HG02885 (cell line): ENCODE results near the gene PDCD2L.
"Not testable (repeated sequence)": the region's sequence is repeated elsewhere in the genome, so short reads cannot be mapped to it uniquely, and the experiment has no call there.

Experiments
- ATAC-seq: cut with Tn5 transposase; IDR thresholded peaks from one replicate; pipeline ENCODE4 v1.9.1; 2021; ENCODE audit warnings: mild to moderate bottlenecking; ENCODE audit not compliant: unreplicated experiment, poor library complexity

The PDCD2L gene, protein sequence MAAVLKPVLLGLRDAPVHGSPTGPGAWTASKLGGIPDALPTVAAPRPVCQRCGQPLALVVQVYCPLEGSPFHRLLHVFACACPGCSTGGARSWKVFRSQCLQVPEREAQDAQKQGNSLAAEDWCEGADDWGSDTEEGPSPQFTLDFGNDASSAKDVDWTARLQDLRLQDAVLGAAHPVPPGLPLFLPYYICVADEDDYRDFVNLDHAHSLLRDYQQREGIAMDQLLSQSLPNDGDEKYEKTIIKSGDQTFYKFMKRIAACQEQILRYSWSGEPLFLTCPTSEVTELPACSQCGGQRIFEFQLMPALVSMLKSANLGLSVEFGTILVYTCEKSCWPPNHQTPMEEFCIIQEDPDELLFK

DNA sequence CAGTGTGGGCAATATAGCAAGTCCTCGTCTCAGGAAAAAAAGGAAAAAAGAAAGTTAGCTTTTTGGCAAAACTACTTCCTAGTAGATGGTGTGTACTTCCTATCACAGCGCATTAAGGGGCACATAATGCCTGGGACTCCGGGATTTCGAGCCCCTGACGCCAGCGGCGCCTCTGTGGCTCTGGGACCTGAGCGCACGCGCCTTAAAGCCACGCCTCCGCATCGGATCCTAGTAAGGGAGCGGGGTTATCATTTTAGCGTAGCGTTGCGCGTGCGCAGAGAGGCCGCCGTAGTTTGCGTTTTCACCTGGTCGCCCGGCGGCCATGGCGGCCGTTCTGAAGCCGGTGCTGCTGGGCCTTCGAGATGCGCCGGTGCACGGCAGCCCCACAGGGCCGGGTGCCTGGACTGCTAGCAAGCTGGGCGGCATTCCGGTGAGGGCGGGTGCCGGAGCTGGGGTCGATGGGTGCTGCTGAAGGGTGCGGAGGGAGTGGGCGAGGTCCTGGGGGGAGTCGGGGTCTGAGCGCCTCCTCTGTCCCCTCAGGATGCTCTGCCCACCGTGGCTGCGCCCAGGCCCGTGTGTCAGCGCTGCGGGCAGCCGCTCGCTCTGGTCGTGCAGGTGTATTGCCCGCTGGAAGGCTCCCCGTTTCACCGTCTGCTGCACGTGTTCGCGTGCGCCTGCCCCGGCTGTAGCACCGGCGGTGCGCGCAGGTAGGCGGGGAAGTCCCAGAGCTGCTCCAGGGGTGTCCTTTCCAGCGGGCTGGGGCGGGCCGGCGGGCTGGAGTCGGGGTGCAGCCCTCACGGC, at the start of gene PDCD2L:
TSS of gene PDCD2L (plus strand) at position 291 of the 801 bp plus-strand sequence. CDS start at position 323, 32 bp downstream.
- ATAC-seq, result peak; percentile 87

DNA sequence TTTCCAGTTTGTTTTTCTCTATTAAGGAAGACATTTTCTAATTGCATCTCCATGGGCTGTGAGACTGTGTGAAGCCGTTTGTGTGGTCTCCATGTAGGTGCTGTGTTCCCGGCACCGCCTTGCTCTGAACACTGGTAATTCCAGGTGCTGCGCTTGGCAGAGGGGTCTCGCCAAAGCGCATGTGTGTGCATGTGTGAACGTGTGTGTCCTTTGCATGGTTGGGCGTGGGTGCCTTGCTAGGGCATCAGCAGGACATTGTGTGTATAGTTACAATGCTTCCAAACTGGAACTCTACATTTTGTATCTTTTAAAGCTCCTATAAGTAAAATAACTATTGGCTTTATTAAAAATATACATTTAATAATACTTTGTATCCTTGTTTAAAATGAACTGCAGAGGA, 49.0 kb upstream of the PDCD2L start:
- ATAC-seq, result no peak

DNA sequence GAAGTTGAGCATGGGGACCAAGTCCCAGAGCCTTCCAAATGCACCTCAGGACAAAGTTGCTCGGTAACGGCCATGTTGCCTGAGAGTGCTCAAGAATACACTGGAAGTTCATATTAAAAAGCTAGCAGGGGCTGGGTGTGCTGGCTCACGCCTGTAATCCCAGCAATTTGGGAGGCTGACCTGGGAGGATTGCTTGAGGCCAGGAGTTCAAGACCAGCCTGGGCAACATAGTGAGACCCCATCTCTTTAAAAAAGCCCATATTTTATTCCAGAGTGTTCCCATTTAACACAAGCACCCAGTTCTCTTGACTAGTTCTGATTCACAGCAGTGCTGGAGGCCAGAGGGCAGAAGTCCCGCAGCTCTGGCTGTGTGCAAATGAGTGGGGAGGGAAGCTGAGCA, 47.3 kb upstream of the PDCD2L start:
- ATAC-seq, result no peak

DNA sequence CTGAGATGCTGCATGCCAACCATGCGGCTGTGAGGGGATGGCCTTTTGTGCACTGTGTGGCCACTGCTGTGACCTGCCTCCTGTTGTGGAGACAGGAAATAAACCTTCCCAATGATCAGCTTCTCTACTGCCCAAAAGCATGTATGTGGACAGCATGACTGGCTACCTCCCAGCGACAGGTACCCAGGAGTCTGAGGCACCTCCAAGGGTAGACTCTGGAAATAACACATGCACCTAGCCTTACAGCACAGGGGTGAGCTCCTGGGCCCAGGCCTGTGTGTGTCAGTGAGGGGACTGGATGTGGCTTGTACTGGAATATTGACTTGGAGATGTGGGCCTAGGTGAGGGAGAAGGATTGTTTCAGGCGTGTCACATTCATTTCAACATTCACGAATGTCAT, 46.8 kb upstream of the PDCD2L start:
- ATAC-seq, result no peak

DNA sequence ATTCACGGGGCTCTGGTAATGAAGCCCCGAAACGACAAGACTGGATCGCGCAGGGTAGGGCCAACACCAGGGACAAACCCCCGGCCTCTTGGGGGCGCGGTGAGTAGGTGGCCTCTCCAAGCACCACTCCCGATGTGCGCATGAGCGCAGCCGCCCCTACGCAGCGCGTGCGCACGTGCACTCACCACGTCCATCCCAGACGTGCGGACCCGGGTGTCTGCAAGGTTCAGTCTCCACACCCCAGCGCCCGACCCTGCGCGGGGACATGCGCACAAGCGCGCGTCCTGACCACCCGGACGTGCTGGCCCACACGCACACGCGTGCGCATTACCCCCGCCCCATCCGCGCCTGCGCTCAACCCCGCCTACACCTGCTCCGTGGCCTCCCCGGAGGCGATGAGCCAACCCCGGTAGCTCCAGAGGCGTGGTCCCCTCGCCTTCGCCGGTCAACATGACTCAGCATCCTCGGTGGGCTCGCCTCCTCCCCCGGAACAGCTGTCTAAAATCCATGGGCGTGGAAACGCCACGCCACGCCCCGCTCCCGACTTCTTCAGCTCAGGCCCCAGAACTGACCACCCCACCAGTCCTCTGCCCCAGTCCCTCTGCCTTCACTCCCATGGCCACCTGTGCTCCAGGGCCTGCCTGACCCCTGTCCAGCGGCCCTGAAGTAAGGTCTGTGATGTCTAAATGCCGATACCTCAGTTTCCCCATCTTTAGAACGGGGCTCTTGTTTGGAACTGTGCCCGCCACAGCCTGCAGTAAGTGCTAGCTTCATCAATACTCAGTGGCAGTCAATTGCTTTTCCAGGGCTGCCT, 44.9 kb upstream of the PDCD2L start:
- peak; percentile 89 for ATAC-seq

DNA sequence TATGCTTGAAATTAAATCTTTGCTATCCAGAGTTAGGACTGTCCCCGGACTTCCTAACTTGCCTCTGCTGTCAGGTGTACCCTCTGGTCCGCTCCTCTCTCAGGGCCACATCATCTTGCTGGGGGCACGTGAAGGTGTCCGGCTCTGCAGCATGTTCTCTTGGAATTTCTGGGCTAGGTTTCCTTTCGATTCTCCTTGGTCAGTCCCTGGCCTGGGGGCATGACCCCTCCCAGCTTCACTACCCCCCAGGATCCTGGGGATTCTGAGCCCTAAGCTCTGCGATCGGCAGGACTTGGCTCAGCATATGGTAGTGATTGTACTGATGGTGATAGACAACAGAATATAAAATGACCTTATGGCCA, 44.3 kb upstream of the PDCD2L start:
- no peak for ATAC-seq

DNA sequence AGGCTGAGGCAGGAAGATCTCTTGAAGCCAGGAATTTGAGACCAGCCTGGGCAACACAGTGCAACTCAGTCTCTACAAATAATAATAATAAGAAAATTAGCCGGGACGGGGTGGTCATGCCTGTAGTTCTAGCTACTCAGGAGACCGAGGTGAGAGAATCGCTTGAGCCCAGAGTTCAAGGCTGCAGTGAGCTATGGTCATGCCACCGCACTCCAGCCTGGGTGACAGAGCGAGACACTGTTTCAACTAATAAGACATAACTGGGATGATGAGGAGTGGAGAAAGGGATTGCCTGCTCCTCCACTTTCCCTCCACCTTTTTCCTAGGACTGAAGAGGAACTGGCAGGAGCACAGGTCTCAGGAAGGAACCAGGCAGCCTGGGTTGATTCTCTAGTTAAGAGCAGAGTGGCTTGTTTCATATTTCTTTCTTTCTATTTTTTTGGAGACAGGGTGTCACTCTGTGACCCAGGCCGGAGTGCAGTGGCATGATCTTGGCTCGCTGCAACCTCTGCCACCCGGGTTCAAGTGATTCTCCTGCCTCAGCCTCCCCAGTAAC, 43.8 kb upstream of the PDCD2L start:
- ATAC-seq, result no peak

DNA sequence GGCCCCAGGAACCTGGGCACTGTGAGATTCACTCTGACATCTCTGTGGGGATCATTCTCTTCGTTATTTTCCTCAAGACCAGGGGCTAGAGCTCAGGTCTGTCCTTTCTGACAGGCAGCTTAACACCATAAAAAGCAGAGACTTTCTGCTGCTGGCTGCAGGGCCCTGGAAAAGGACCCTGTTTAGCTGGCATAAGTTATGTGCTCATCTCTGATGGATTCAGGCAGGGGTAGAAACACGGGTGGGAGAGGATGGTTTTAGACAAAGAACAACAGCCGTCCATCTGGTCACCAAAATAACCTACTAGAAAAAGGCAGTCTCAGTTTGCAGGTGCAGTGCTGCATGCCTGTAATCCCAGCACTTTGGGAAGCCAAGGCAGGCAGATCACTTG, 41.5 kb upstream of the PDCD2L start:
- no peak for ATAC-seq

DNA sequence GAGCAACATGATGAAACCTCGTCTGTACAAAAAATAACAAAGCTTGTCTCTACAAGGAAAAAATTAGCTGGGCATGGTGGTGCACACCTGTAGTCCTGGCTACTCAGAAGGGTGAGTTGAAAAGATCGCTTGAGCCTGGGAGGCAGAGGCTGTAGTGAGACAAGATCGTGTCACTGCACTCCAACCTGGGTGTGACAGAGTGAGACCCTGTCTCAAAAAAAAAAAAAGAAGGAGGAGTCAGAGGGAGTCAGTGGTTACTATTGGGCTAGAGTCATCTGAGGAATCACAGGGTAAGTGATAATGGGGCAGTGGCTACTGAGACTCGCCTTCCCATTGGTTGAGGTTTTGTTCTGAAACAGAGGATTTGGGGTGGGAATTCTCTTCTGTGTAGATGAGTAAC, 41.1 kb upstream of the PDCD2L start:
- ATAC-seq, result no peak

DNA sequence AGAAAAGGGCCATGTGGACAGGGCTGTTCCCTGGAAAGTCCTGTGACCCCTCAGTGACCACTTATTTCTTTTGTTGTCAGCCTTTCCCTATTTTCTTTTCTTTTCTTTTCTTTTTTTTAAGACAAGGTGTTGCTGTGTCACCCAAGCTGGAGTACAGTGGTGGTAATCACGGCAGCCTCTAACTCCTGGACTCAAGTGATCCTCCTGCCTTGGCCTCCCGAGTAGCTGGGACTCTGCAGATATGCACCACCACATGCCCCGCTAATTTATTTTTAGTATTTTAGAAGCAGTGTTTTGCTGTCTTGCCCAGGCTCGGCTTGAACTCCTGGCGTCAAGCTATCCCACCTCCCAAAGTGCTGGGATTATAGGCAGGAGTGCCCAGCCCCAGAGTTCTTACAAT, 40.3 kb upstream of the PDCD2L start:
- no peak for ATAC-seq

DNA sequence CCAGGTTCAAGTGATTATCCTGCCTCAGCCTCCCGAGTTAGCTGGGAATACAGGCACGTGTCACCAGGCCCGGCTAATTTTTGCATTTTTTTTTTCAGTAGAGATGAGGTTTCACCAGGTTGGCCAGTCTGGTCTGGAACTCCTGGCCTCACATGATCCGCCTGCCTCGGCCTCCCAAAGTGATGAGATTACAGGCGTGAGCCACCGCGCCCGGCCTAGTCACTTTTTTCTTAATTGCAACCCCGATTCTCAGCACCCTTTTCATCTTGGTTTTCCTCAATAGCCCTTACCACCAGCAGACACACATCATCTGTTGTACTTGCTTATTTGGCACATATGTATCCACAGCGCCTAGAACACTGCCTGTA, 39.8 kb upstream of the PDCD2L start:
- ATAC-seq, result no peak

DNA sequence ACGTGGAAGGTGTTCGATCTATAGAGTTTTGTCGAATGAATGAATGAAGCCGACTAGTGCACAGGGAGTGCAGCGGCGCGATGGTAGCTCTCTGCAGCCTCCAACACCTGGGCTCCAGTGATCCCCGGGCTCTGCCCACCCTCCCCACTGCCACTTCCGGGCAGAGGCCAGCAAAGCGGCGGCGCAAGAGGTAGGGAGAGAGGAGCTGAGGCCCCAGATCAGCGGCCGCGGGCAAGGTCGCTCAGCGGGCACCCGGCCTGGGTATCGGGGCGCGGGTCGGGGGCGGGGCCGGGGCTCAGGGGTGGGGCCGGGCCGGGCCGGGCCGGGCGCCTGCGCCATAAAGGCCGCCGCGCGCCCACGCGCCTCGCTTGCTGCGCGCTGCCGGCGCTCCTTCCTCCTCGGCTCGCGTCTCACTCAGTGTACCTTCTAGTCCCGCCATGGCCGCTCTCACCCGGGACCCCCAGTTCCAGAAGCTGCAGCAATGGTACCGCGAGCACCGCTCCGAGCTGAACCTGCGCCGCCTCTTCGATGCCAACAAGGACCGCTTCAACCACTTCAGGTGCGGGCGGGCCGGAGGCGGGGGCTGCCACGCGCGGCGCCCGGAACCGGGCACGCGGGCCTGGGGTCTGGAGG, 39.3 kb upstream of the PDCD2L start, which contains the start of gene GPI:
TSS of gene GPI (plus strand) at position 367 of the 633 bp plus-strand sequence. CDS start at position 438, 71 bp downstream.
- peak; percentile 80 for ATAC-seq

DNA sequence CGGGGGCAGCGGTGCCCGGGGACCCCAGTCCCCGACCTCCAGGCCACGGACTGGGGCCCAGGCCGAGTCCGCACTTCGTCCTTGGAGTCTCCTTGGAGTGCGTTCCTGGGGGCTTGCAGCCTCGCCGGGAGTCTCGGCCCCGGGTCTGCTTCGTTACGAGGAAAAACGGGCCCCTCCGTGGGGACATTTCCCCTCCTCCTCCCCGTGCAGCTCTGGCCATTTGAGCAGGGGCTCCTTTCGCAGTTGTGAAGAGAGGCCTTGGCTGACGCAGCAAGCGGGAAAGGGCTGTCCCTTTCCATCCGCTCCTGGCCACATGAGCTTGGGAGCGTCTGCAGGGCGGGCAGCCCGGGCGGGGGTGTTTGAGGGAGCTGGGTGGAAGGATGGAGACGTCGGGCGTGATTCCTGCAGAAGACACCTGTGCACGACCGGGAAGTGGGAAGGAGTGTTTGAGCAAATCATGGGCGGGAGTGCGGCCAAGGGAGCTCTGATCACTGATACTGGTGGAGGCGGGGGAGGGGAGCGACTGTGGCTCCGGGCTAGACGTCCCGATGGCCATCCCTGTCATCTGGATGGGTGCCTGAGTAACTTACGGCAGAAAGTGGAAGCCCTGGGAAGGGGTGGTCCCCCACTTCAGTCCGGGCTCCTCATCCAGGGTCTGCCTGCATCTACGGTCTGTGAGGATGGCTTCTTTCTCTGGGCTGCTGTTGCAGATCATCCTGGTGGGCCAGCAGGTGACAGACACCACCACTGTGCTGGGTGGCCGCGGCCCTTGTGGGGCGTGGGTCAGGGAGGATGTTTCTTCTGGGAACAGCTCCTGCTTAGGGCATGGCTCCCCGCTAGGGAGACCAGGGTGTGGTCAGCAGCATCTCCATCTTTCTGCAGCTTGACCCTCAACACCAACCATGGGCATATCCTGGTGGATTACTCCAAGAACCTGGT, 38.5 kb upstream of the PDCD2L start:
- peak; percentile 10 for ATAC-seq

DNA sequence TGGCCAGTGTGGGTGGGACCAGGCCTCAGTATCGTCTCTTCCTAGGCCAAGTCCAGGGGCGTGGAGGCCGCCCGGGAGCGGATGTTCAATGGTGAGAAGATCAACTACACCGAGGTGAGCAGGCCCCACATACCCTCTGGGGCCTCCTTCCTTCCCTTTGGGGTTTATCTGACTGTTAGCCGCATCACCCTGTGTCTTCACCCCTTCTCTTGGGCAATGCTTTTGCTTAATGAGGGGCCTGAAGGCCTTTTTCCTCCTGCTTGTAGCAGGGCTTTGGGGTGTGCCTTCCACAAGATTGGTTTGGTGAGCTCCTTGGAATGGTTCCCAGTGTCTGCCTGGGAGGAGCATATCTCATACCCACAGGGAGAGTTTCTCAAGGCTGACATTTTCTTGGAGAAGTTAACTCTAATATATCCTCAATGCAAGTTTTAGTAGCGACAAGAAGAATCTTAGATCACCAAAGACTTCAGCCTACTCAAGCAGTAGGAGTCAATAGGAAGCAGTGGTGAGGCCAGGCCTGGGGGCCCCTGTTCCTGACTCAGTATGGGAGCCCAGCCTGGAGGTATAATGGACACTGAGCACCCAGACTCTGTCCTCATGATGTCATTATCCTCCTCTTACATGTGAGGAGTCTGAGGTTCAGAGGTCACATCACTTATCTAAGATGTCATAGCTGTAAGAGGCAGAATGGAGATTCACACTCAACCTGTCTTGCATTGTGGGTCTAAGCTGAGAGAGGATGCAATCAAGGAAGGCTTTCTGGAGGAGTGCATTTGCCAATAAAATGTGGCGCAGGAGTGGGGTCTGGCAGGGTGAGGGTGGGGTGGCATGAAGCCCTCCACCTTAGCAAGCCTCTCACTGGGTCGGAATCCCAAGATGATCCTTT, 37.2 kb upstream of the PDCD2L start:
- ATAC-seq, result no peak

DNA sequence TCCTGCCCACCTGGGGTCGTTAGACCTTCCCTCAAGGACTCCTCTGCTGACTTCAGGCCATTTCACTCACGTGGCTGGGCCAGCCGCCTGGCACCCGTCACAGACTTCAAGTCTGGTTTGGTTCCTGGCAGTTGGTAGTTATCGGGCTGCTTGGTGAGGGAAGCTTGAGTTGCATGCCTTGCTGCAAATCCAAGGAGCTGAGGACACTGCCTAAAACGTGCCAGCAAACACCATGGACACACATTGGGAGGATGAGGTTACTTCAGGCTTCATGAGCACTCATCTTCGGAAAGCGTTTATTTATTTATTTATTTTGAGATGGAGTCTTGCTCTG, 36.6 kb upstream of the PDCD2L start:
- ATAC-seq, result no peak

DNA sequence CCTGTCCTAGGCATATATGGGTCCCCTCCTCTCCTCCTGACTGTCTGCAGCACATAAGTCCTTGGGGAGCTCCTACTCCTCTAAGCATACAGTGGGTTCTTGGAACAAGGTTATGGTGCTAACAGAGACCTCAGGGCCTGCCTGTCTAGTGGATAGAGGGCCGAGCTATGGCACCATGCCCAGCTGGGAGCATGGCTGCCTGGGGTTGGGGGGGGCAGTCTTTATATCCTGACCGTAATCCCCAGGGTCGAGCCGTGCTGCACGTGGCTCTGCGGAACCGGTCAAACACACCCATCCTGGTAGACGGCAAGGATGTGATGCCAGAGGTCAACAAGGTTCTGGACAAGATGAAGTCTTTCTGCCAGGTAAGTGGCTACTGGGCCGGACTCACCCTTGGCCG, 35.9 kb upstream of the PDCD2L start:
- no peak for ATAC-seq

DNA sequence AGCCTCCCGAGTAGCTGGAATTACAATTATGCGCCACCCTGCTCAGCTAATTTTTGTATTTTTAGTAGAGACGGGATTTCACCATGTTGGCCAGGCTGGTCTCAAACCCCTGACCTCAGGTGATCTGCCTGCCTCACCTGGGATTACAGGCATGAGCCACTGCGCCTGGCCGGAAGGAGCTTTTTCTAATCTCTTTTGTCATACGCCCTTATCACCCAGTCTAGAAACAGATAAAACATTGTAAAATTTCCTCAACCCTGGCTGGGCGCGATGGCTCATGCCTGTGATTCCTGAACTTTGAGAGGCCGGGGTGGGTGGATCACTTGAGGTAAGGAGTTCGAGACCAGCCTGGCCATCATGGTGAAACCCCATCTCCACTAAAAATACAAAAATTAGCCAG, 35.0 kb upstream of the PDCD2L start:
- ATAC-seq, result not testable (repeated sequence)

DNA sequence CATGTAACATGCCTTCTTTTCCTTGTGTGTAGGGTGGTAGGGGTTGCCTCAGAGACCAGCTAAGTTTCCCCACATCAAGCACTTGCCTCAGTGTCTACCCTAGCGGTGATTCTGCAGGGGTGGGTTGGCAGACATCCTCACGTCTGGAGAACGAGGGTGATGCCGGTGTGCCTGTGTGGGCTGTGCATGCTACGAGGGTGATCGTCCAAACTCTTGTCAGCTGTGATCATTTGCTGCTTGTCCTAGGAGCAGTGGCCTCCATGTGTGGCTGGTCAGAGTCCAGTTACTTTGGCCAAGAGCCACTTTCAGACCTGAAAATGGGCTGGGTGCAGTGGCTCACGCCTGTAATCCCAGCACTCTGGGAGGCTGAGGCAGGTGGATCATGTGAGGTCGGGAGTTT, 34.1 kb upstream of the PDCD2L start:
- no peak for ATAC-seq
